Endothelial cell of umbilical vein (primary cell): ENCODE results near the gene BANF2. TPM values are rescaled to one million over a fixed set of nuclear protein-coding genes. Genes with fewer than 3 reads are reported as not detected.
A peak's percentile ranks its signal among the peaks of the same experiment; 100 is the strongest.

Source experiments
- BruUV-seq: library from RNA; stranded (reverse); fragments of 400-500 nt; replicated peaks from 2 replicates; lab custom pipeline; 2021; lab: Mats Ljungman, UMichigan
- CTCF ChIA-PET: fragments of 300-600, 350-600 bp; sonication (Branson Sonifier 250); formaldehyde crosslinking; loops from one replicate; lab custom pipeline; 2021; ENCODE audit warnings: antibody characterized with exemption, inconsistent platforms; lab: Charles Lee
- POLR2A ChIA-PET: fragments of 300-600, 350-600 bp; sonication (Branson Sonifier 250); formaldehyde crosslinking; loops from one replicate; lab custom pipeline; 2021; ENCODE audit warnings: antibody characterized with exemption, inconsistent platforms; lab: Charles Lee
- DNase-seq: peaks from one replicate; pipeline ENCODE4 v3.0.0-alpha.2; 2011; ENCODE audit warnings: low read depth, low spot score
- FAIRE-seq: peaks from 2 replicates; lab custom pipeline; 2011; peaks lifted over from hg19 to GRCh38; lab: Jason Lieb, UNC
- H2AFZ ChIP-seq: 2 replicates; pipeline ENCODE4 v1.6.0; 2012; ENCODE audit warnings: low read depth, low read length, control low read depth, inconsistent platforms
- H3K27ac ChIP-seq: 2 replicates; pipeline ENCODE4 v1.5.1; 2011; ENCODE audit warnings: low read depth, mild to moderate bottlenecking, control low read depth, low read length, moderate library complexity; ENCODE audit not compliant: insufficient read depth
- H3K27me3 ChIP-seq, 2 experiments: 2 replicates each; pipeline versions ENCODE4 v1.6.0 to v1.6.1; 2011; ENCODE audit warnings: low read length in 2 of 2, mixed read lengths in 1 of 2; ENCODE audit not compliant: control insufficient read depth in 2 of 2, insufficient read depth in 2 of 2
- H3K36me3 ChIP-seq, 2 experiments: 2 replicates in 1 of 2; 3 replicates in 1 of 2; pipeline ENCODE4 v1.5.1; 2011; ENCODE audit warnings: low read length in 2 of 2, mild to moderate bottlenecking in 1 of 2, moderate library complexity in 1 of 2; ENCODE audit not compliant: control insufficient read depth in 2 of 2, insufficient read depth in 2 of 2; ENCODE audit errors: extremely low read depth in 1 of 2
- H3K4me1 ChIP-seq: 3 replicates; pipeline ENCODE4 v1.5.1; 2011; ENCODE audit warnings: mild to moderate bottlenecking, low read length; ENCODE audit not compliant: control insufficient read depth, insufficient read depth; ENCODE audit errors: extremely low read depth
- H3K4me2 ChIP-seq: 2 replicates; pipeline ENCODE4 v1.6.1; 2011; ENCODE audit warnings: low read length, control low read depth, mixed read lengths; ENCODE audit not compliant: insufficient read depth
- H3K4me3 ChIP-seq, 3 experiments: fragments of 200-600 bp in 1 of 3; sonication (generic), shearing (Covaris generic) in 1 of 3; replicated peaks in 1 of 3; 2 replicates each; pipeline ENCODE4 v1.5.1; 2011 to 2016; ENCODE audit warnings: control low read depth in 3 of 3, low read length in 3 of 3, mild to moderate bottlenecking in 2 of 3, inconsistent platforms in 1 of 3, low read depth in 1 of 3, moderate library complexity in 1 of 3; ENCODE audit not compliant: insufficient read depth in 1 of 3
- H3K79me2 ChIP-seq: 2 replicates; pipeline ENCODE4 v1.6.0; 2012; ENCODE audit warnings: low read length, inconsistent platforms; ENCODE audit not compliant: control insufficient read depth, insufficient read depth
- H3K9ac ChIP-seq: replicated peaks from 2 replicates; pipeline ENCODE3; 2011; ENCODE audit warnings: low read length, control low read depth; ENCODE audit not compliant: insufficient read depth; ENCODE audit errors: extremely low read depth
- H3K9me1 ChIP-seq: replicated peaks from 3 replicates; pipeline ENCODE4 v1.6.0; 2011; ENCODE audit warnings: mild to moderate bottlenecking, low read length; ENCODE audit not compliant: control insufficient read depth, insufficient read depth; ENCODE audit errors: extremely low read depth
- H3K9me3 ChIP-seq: replicated peaks from 2 replicates; pipeline ENCODE4 v1.5.1; 2012; ENCODE audit warnings: low read length, inconsistent platforms; ENCODE audit not compliant: control insufficient read depth, insufficient read depth
- H4K20me1 ChIP-seq: replicated peaks from 2 replicates; pipeline ENCODE3; 2011; ENCODE audit warnings: mild to moderate bottlenecking, low read length; ENCODE audit not compliant: control insufficient read depth, insufficient read depth; ENCODE audit errors: extremely low read depth
- EZH2 ChIP-seq: IDR thresholded peaks from 2 replicates; pipeline ENCODE4 v1.6.1; 2012; ENCODE audit warnings: borderline replicate concordance, low read depth, mild to moderate bottlenecking, moderate library complexity, low read length, inconsistent platforms; ENCODE audit not compliant: severe bottlenecking
- FOS ChIP-seq: IDR thresholded peaks from 2 replicates; pipeline ENCODE4 v1.6.1; 2011; ENCODE audit warnings: mild to moderate bottlenecking, low read length, moderate library complexity, borderline replicate concordance; ENCODE audit not compliant: insufficient read depth
- GATA2 ChIP-seq: IDR thresholded peaks from 2 replicates; pipeline ENCODE4 v1.7.0; 2011; ENCODE audit warnings: low read depth, mild to moderate bottlenecking, moderate library complexity, mixed read lengths, low read length; ENCODE audit not compliant: insufficient read length, insufficient read depth
- JUN ChIP-seq: IDR thresholded peaks from 2 replicates; pipeline ENCODE4 v1.6.1; 2011; ENCODE audit warnings: borderline replicate concordance, low read depth; ENCODE audit not compliant: insufficient read length, insufficient read depth
- MYC ChIP-seq: IDR thresholded peaks from one replicate; pipeline ENCODE4 v1.6.1; 2011; ENCODE audit warnings: mild to moderate bottlenecking, low read depth, low read length
- POLR2A ChIP-seq: IDR thresholded peaks from 2 replicates; pipeline ENCODE4 v1.6.1; 2012; ENCODE audit warnings: low read depth, mild to moderate bottlenecking, control low read depth, low read length
- POLR2AphosphoS5 ChIP-seq: IDR thresholded peaks from 2 replicates; pipeline ENCODE4 v1.6.1; 2012; ENCODE audit warnings: low read depth, mild to moderate bottlenecking, control low read depth, low read length, moderate library complexity; ENCODE audit not compliant: insufficient read depth
- dilution Hi-C: fragments of 300-500 bp; cut with MboI; formaldehyde crosslinking; loops from one replicate; pipeline ENCODE4 v1.15.0; 2019; ENCODE audit warnings: low sequenced_read_pairs; ENCODE audit not compliant: extremely low pct_ligation_motif_present
- intact Hi-C: fragments of 100-400 bp; cut with micrococcal nuclease; formaldehyde crosslinking; loops from one replicate; pipeline ENCODE4 v1.10.0; 2022
- polyA plus RNA-seq, 4 experiments: library from polyadenylated mRNA; depleted of rRNA in 3 of 4; stranded (reverse) in 3 of 4; unstranded in 1 of 4; fragments of >200 nt; gene quantifications; 2 replicates each; pipeline versions ENCODE4 v1.2.1 to v1.2.3, GENCODE V29; 2011 to 2012; ENCODE audit warnings: missing spikeins in 1 of 4
- total RNA-seq: library from RNA; stranded (reverse); gene quantifications from 2 replicates; pipeline ENCODE4 v1.2.3, GENCODE V29; 2021
- TF ChIP-seq, protein P1 (sequence below): IDR thresholded peaks from 2 replicates; pipeline ENCODE4 v1.6.1; 2011; ENCODE audit not compliant: insufficient read depth, insufficient read length
- TF ChIP-seq, protein P2 (sequence below), 2 donors: IDR thresholded peaks; 1 replicate in 1 of 2; 2 replicates in 1 of 2; pipeline ENCODE4 v1.5.1; 2011; ENCODE audit warnings: low read length in 2 of 2, mild to moderate bottlenecking in 2 of 2, moderate library complexity in 2 of 2, control low read depth in 1 of 2, inconsistent platforms in 1 of 2, low read depth in 1 of 2; ENCODE audit not compliant: insufficient read depth in 1 of 2; ENCODE audit errors: extremely low read depth in 1 of 2

BANF2 gene
- total and polyA plus RNA-seq, 2 donors (not counting 3 experiments of a cell fraction or from before 2014, with no cell fraction given), result not detected

DNA sequence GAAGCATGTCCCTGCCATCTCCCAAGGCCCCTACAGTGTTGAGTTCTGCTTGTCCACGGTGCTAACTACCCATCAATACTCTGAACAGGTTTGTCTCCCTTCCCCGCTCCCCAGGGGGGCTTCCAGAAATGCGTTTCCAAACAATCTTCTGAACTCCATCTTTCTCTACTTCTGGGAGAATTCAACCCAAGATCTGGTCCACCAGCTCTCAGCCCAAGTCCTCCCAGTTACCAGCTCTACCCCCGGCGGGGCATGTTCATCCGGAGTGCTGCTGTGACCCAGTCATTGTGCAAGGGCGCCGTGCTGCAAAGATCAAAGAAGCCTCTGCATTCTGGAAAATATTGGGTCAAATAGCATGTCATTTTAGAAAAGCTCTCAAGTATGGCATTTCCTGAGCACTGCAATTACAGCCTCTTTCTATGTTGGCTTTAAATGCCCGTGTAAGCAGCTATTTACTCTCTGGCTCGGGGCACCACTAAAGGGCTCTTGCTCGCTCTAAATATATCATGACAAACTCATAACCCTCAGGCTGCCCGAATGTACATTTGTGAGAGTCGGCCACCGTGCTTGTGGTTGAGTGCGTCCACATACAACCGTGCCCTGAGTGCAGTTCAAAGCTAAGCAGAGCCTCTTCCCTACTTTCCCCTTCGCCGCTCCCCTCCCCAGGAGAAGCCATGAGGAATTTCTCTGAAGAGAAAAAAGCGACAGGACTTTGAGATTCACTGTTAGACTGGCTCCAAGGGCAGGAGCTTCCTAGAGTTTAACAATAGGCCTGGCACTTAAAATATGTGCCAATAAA, 71.6 kb downstream of the BANF2 start:
- TF ChIP-seq POLR2A, result no peak
- TF ChIP-seq POLR2AphosphoS5, result no peak
- TF ChIP-seq GATA2, result no peak
- TF ChIP-seq, protein P1, sequence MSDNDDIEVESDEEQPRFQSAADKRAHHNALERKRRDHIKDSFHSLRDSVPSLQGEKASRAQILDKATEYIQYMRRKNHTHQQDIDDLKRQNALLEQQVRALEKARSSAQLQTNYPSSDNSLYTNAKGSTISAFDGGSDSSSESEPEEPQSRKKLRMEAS, result no peak
- TF ChIP-seq MYC, result no peak
- TF ChIP-seq FOS, result no peak
- TF ChIP-seq, protein P2, sequence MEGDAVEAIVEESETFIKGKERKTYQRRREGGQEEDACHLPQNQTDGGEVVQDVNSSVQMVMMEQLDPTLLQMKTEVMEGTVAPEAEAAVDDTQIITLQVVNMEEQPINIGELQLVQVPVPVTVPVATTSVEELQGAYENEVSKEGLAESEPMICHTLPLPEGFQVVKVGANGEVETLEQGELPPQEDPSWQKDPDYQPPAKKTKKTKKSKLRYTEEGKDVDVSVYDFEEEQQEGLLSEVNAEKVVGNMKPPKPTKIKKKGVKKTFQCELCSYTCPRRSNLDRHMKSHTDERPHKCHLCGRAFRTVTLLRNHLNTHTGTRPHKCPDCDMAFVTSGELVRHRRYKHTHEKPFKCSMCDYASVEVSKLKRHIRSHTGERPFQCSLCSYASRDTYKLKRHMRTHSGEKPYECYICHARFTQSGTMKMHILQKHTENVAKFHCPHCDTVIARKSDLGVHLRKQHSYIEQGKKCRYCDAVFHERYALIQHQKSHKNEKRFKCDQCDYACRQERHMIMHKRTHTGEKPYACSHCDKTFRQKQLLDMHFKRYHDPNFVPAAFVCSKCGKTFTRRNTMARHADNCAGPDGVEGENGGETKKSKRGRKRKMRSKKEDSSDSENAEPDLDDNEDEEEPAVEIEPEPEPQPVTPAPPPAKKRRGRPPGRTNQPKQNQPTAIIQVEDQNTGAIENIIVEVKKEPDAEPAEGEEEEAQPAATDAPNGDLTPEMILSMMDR (IDR thresholded peaks at IDR 0.05; ENCODE audit: extremely low read depth in 1 of 2, insufficient read depth in 1 of 2, low read depth in 1 of 2, low read length in 2 of 2), result no peak
- no peak for TF ChIP-seq EZH2
- TF ChIP-seq JUN, result no peak
- no peaks in the 10 kb centered on the region for H4K20me1 ChIP-seq
- H2AFZ ChIP-seq, result no peak overlapping the region
- CTCF ChIA-PET, result interaction anchor here (0.8 to 1.6 kb wide), 5 partner anchors 18 to 127 kb away, joined by 3 to 5 read pairs (median 3); no protein-coding TSS in a partner anchor
- no peak overlapping the region for H3K9ac ChIP-seq
- intact Hi-C loops (no loop called here), dilution Hi-C loops (no loop called here)
- no peak overlapping the region for H3K27ac ChIP-seq
- no peaks in the 10 kb centered on the region for H3K36me3 ChIP-seq
- no TSS peak for BruUV-seq
- H3K4me2 ChIP-seq, result no peak overlapping the region
- peaks cover 6 to 7% of the 10 kb centered on the region in 2 experiments for H3K27me3 ChIP-seq
- no peak overlapping the region for H3K4me3 ChIP-seq
- POLR2A ChIA-PET, result no interaction called here
- FAIRE-seq (no peak), DNase-seq (peak; percentile 13)
- H3K79me2 ChIP-seq, result no peaks in the 10 kb centered on the region
- no peaks in the 10 kb centered on the region for H3K9me3 ChIP-seq
- no peaks in the 10 kb centered on the region for H3K4me1 ChIP-seq
- no peaks in the 10 kb centered on the region for H3K9me1 ChIP-seq
